NB4 (cell line): Measurements from ENCODE around the gene GFOD1.

Source experiments
- POLR2A ChIP-seq: IDR thresholded peaks from 2 replicates; pipeline ENCODE4 v1.6.1; 2011; ENCODE audit warnings: mild to moderate bottlenecking; ENCODE audit not compliant: insufficient read length; ENCODE audit errors: extremely low read depth
- TF ChIP-seq, protein P1 (sequence below): IDR thresholded peaks from one replicate; pipeline ENCODE4 v1.5.1; 2012; ENCODE audit warnings: low read depth, low read length

DNA sequence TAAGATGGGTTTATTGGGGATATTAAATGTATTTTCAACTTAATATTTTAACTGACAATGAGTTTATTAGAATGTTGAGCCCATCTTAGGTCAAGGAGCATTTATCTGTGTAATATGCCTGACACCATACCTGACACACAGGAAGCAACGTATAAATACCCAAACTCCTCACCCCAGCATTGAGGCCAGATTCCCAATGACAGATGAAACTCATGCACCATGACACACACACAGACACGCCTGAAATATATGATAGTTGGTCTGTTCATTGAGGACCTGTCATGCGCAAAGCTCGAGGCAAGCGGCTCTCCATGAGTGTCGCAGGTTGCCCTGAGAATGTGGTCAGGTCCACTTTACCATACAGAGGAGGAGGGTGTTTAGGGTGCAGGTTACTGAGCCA is 64.1 kb downstream of the GFOD1 start:
- TF ChIP-seq, protein P1, sequence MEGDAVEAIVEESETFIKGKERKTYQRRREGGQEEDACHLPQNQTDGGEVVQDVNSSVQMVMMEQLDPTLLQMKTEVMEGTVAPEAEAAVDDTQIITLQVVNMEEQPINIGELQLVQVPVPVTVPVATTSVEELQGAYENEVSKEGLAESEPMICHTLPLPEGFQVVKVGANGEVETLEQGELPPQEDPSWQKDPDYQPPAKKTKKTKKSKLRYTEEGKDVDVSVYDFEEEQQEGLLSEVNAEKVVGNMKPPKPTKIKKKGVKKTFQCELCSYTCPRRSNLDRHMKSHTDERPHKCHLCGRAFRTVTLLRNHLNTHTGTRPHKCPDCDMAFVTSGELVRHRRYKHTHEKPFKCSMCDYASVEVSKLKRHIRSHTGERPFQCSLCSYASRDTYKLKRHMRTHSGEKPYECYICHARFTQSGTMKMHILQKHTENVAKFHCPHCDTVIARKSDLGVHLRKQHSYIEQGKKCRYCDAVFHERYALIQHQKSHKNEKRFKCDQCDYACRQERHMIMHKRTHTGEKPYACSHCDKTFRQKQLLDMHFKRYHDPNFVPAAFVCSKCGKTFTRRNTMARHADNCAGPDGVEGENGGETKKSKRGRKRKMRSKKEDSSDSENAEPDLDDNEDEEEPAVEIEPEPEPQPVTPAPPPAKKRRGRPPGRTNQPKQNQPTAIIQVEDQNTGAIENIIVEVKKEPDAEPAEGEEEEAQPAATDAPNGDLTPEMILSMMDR = no peak
- no peak for TF ChIP-seq POLR2A
